Measurements from ENCODE around the gene EVPL.

Gene EVPL

GRCh38 chr17:76025294-76025693 is 1.8 kb downstream of the EVPL start:
- H3K4me1 ChIP-seq (ENCODE audit: control insufficient read depth, insufficient read depth, low read depth, low read length): peaks cover 21% of the 10 kb centered on the region
- no peak overlapping the region for H2BK5ac ChIP-seq (ENCODE audit: low read depth, low read length, poor library complexity, severe bottlenecking)
- H3K27ac ChIP-seq (ENCODE audit: low read length, poor library complexity, severe bottlenecking): no peak overlapping the region
- no peak overlapping the region for H3K4ac ChIP-seq (ENCODE audit: low read depth in 1 of 2, low read length in 2 of 2)
- H2BK12ac ChIP-seq (ENCODE audit: low read length in 2 of 2): no peak overlapping the region
- no peak overlapping the region for H3K14ac ChIP-seq (ENCODE audit: low read length in 2 of 2)
- H3K4me3 ChIP-seq (ENCODE audit: insufficient read depth in 1 of 2, low read depth in 1 of 2, low read length in 2 of 2): no peak overlapping the region
- H3K36me3 ChIP-seq (ENCODE audit: control insufficient read depth in 1 of 2, insufficient read depth in 2 of 2, low read depth in 1 of 2, low read length in 2 of 2): no peaks in the 10 kb centered on the region
- no peak for DNase-seq
- no peak overlapping the region for H4K91ac ChIP-seq (ENCODE audit: low read length)
- peaks cover 0 to 32% of the 10 kb centered on the region in 2 experiments for H3K27me3 ChIP-seq (ENCODE audit: control insufficient read depth in 1 of 2, insufficient read depth in 1 of 2, low read length in 2 of 2)
- no peaks in the 10 kb centered on the region for H3K79me1 ChIP-seq (replicated peaks; ENCODE audit: low read length, poor library complexity, severe bottlenecking)
- H4K8ac ChIP-seq (ENCODE audit: low read length): no peak overlapping the region
- 94% methylated on average over 12 of the region's 12 CpGs for WGBS
- no peak overlapping the region for H2AFZ ChIP-seq (ENCODE audit: low read depth, low read length)
- no peak overlapping the region for H3K18ac ChIP-seq (ENCODE audit: low read depth in 1 of 2, low read length in 2 of 2)
- H2BK15ac ChIP-seq (ENCODE audit: low read depth, poor library complexity, severe bottlenecking): no peak overlapping the region
- H3K23ac ChIP-seq (ENCODE audit: low read length in 2 of 2): no peak overlapping the region
- H2BK120ac ChIP-seq (ENCODE audit: low read depth, low read length): no peak overlapping the region
- no peaks in the 10 kb centered on the region for H3K9me3 ChIP-seq (ENCODE audit: control insufficient read depth, low read length)
- H3K9ac ChIP-seq (ENCODE audit: low read length): no peak overlapping the region
- no peak overlapping the region for H3K4me2 ChIP-seq (ENCODE audit: low read length, poor library complexity, severe bottlenecking)
- no peak overlapping the region for H2AK5ac ChIP-seq (ENCODE audit: low read length, severe bottlenecking)

GRCh38 chr17:76024353-76024752 is 2.8 kb downstream of the EVPL start:
- H3K9ac ChIP-seq (ENCODE audit: low read length): no peak overlapping the region
- no peaks in the 10 kb centered on the region for H3K36me3 ChIP-seq (ENCODE audit: control insufficient read depth in 1 of 2, insufficient read depth in 2 of 2, low read depth in 1 of 2, low read length in 2 of 2)
- H3K4me1 ChIP-seq (ENCODE audit: control insufficient read depth, insufficient read depth, low read depth, low read length): peaks cover 18% of the 10 kb centered on the region
- H3K4me3 ChIP-seq (ENCODE audit: insufficient read depth in 1 of 2, low read depth in 1 of 2, low read length in 2 of 2): no peak overlapping the region
- H3K4me2 ChIP-seq (ENCODE audit: low read length, poor library complexity, severe bottlenecking): no peak overlapping the region
- peak overlapping the region; percentile 31 for H2AK5ac ChIP-seq (ENCODE audit: low read length, severe bottlenecking)
- H3K27me3 ChIP-seq (ENCODE audit: control insufficient read depth in 1 of 2, insufficient read depth in 1 of 2, low read length in 2 of 2): peaks cover 0 to 41% of the 10 kb centered on the region in 2 experiments
- no peak overlapping the region for H4K8ac ChIP-seq (ENCODE audit: low read length)
- H2BK120ac ChIP-seq (ENCODE audit: low read depth, low read length): no peak overlapping the region
- WGBS: 93% methylated on average over 3 of the region's 9 CpGs
- no peak overlapping the region for H2AFZ ChIP-seq (ENCODE audit: low read depth, low read length)
- H3K27ac ChIP-seq (ENCODE audit: low read length, poor library complexity, severe bottlenecking): no peak overlapping the region
- H2BK12ac ChIP-seq (ENCODE audit: low read length in 2 of 2): no peak overlapping the region
- H3K79me1 ChIP-seq (replicated peaks; ENCODE audit: low read length, poor library complexity, severe bottlenecking): no peaks in the 10 kb centered on the region
- H2BK15ac ChIP-seq (ENCODE audit: low read depth, poor library complexity, severe bottlenecking): no peak overlapping the region
- H3K23ac ChIP-seq (ENCODE audit: low read length in 2 of 2): no peak overlapping the region
- H3K9me3 ChIP-seq (ENCODE audit: control insufficient read depth, low read length): no peaks in the 10 kb centered on the region
- no peak overlapping the region for H3K18ac ChIP-seq (ENCODE audit: low read depth in 1 of 2, low read length in 2 of 2)
- no peak for DNase-seq
- H3K4ac ChIP-seq (ENCODE audit: low read depth in 1 of 2, low read length in 2 of 2): no peak overlapping the region
- H4K91ac ChIP-seq (ENCODE audit: low read length): no peak overlapping the region
- no peak overlapping the region for H3K14ac ChIP-seq (ENCODE audit: low read length in 2 of 2)
- H2BK5ac ChIP-seq (ENCODE audit: low read depth, low read length, poor library complexity, severe bottlenecking): no peak overlapping the region

- Histone ChIP-seq H4K91ac (ENCODE audit: low read length) (peak overlapping the region; percentile 27), H3K9ac (ENCODE audit: low read length) (no peak overlapping the region), H3K4ac (ENCODE audit: low read depth in 1 of 2, low read length in 2 of 2) (no peak overlapping the region), H2AK5ac (ENCODE audit: low read length, severe bottlenecking) (no peak overlapping the region), H3K23ac (ENCODE audit: low read length in 2 of 2) (no peak overlapping the region), H3K14ac (ENCODE audit: low read length in 2 of 2) (no peak overlapping the region), H3K9me3 (ENCODE audit: control insufficient read depth, low read length) (no peaks in the 10 kb centered on the region), H3K27me3 (ENCODE audit: control insufficient read depth in 1 of 2, insufficient read depth in 1 of 2, low read length in 2 of 2) (peaks cover 0 to 46% of the 10 kb centered on the region in 2 experiments), H3K4me1 (ENCODE audit: control insufficient read depth, insufficient read depth, low read depth, low read length) (peaks cover 21% of the 10 kb centered on the region), H4K8ac (ENCODE audit: low read length) (no peak overlapping the region), H3K18ac (ENCODE audit: low read depth in 1 of 2, low read length in 2 of 2) (peak overlapping the region in 1 of 2 experiments; percentile 48), H2BK15ac (ENCODE audit: low read depth, poor library complexity, severe bottlenecking) (no peak overlapping the region), H3K27ac (ENCODE audit: low read length, poor library complexity, severe bottlenecking) (no peak overlapping the region), H3K4me3 (ENCODE audit: insufficient read depth in 1 of 2, low read depth in 1 of 2, low read length in 2 of 2) (no peak overlapping the region), H2BK5ac (ENCODE audit: low read depth, low read length, poor library complexity, severe bottlenecking) (no peak overlapping the region), H2AFZ (ENCODE audit: low read depth, low read length) (no peak overlapping the region), H2BK120ac (ENCODE audit: low read depth, low read length) (no peak overlapping the region), H2BK12ac (ENCODE audit: low read length in 2 of 2) (no peak overlapping the region), H3K4me2 (ENCODE audit: low read length, poor library complexity, severe bottlenecking) (no peak overlapping the region), H3K36me3 (ENCODE audit: control insufficient read depth in 1 of 2, insufficient read depth in 2 of 2, low read depth in 1 of 2, low read length in 2 of 2) (no peaks in the 10 kb centered on the region), H3K79me1 (replicated peaks; ENCODE audit: low read length, poor library complexity, severe bottlenecking) (no peaks in the 10 kb centered on the region)
- DNase-seq: no peak
- WGBS: 98% methylated on average over 9 of the region's 9 CpGs
Measured at GRCh38 chr17:76023900-76024237, 3.2 kb downstream of the EVPL start.

- H2AK5ac ChIP-seq (ENCODE audit: low read length, severe bottlenecking): no peak overlapping the region
- H3K4me2 ChIP-seq (ENCODE audit: low read length, poor library complexity, severe bottlenecking): no peak overlapping the region
- no peak overlapping the region for H3K23ac ChIP-seq (ENCODE audit: low read length in 2 of 2)
- peaks cover 0 to 52% of the 10 kb centered on the region in 2 experiments for H3K27me3 ChIP-seq (ENCODE audit: control insufficient read depth in 1 of 2, insufficient read depth in 1 of 2, low read length in 2 of 2)
- no peak overlapping the region for H2BK5ac ChIP-seq (ENCODE audit: low read depth, low read length, poor library complexity, severe bottlenecking)
- H3K27ac ChIP-seq (ENCODE audit: low read length, poor library complexity, severe bottlenecking): no peak overlapping the region
- no peak overlapping the region for H3K4me3 ChIP-seq (ENCODE audit: insufficient read depth in 1 of 2, low read depth in 1 of 2, low read length in 2 of 2)
- no peaks in the 10 kb centered on the region for H3K9me3 ChIP-seq (ENCODE audit: control insufficient read depth, low read length)
- peak overlapping the region; percentile 49 for H2BK15ac ChIP-seq (ENCODE audit: low read depth, poor library complexity, severe bottlenecking)
- no peaks in the 10 kb centered on the region for H3K79me1 ChIP-seq (replicated peaks; ENCODE audit: low read length, poor library complexity, severe bottlenecking)
- H3K4me1 ChIP-seq (ENCODE audit: control insufficient read depth, insufficient read depth, low read depth, low read length): peaks cover 16% of the 10 kb centered on the region
- no peak overlapping the region for H3K4ac ChIP-seq (ENCODE audit: low read depth in 1 of 2, low read length in 2 of 2)
- no peak overlapping the region for H3K14ac ChIP-seq (ENCODE audit: low read length in 2 of 2)
- no peak overlapping the region for H3K18ac ChIP-seq (ENCODE audit: low read depth in 1 of 2, low read length in 2 of 2)
- H2BK12ac ChIP-seq (ENCODE audit: low read length in 2 of 2): no peak overlapping the region
- H4K8ac ChIP-seq (ENCODE audit: low read length): no peak overlapping the region
- no peak overlapping the region for H3K9ac ChIP-seq (ENCODE audit: low read length)
- no peak overlapping the region for H2AFZ ChIP-seq (ENCODE audit: low read depth, low read length)
- H4K91ac ChIP-seq (ENCODE audit: low read length): no peak overlapping the region
- 89% methylated on average over 27 of the region's 28 CpGs for WGBS
- H2BK120ac ChIP-seq (ENCODE audit: low read depth, low read length): no peak overlapping the region
- no peaks in the 10 kb centered on the region for H3K36me3 ChIP-seq (ENCODE audit: control insufficient read depth in 1 of 2, insufficient read depth in 2 of 2, low read depth in 1 of 2, low read length in 2 of 2)
- no peak for DNase-seq
Measured at GRCh38 chr17:76022973-76023899, 3.9 kb downstream of the EVPL start.

Data from mesenchymal stem cell (in vitro differentiated cells and primary cell).